RWPE2 (cell line): ENCODE results near the gene CLASP2.

ENCODE experiments used
- ATAC-seq: fragments of 200-7000 bp; cut with Tn5 transposase; 3 replicates; pipeline ENCODE4 v1.9.1; 2021; ENCODE audit warnings: low read depth
- DNase-seq: peaks from one replicate; pipeline ENCODE4 v3.0.0-alpha.2; 2020; ENCODE audit warnings: low spot score
- H3K27ac ChIP-seq: fragments of 450-650 bp; 2 replicates; pipeline ENCODE4 v1.5.1; 2017; ENCODE audit warnings: mild to moderate bottlenecking; ENCODE audit not compliant: poor library complexity, severe bottlenecking
- H3K27me3 ChIP-seq: fragments of 250-450 bp; sonication (Bioruptor Pico); 2 replicates; pipeline ENCODE4 v1.5.1; 2021; ENCODE audit warnings: mild to moderate bottlenecking, moderate library complexity; ENCODE audit not compliant: insufficient read depth, poor library complexity, severe bottlenecking
- H3K36me3 ChIP-seq: fragments of 250-450 bp; sonication (Bioruptor Pico); 2 replicates; pipeline ENCODE4 v1.5.1; 2020; ENCODE audit warnings: low read depth, mild to moderate bottlenecking, moderate library complexity
- H3K4me1 ChIP-seq: fragments of 250-450 bp; sonication (Bioruptor Pico); 2 replicates; pipeline ENCODE4 v1.5.1; 2021; ENCODE audit warnings: mild to moderate bottlenecking, moderate library complexity; ENCODE audit not compliant: insufficient read depth, poor library complexity, severe bottlenecking
- H3K4me3 ChIP-seq: fragments of 250-450 bp; sonication (Bioruptor Pico); 2 replicates; pipeline ENCODE4 v1.5.1; 2021; ENCODE audit warnings: mild to moderate bottlenecking, moderate library complexity; ENCODE audit not compliant: severe bottlenecking
- H3K9me3 ChIP-seq: fragments of 250-450 bp; sonication (Bioruptor Pico); 2 replicates; pipeline ENCODE4 v1.5.1; 2021; ENCODE audit warnings: mild to moderate bottlenecking, moderate library complexity; ENCODE audit not compliant: severe bottlenecking
- CTCF ChIP-seq: fragments of 450-650 bp; IDR thresholded peaks from one replicate; pipeline ENCODE4 v1.5.1; 2017; ENCODE audit warnings: mild to moderate bottlenecking, moderate library complexity; ENCODE audit not compliant: poor library complexity, severe bottlenecking

Gene CLASP2

GRCh38 chr3:33613041-33613440 is 105.0 kb downstream of the CLASP2 start:
- DNase-seq (no peak), ATAC-seq (no peak)
- Histone ChIP-seq H3K4me1 (no peaks in the 10 kb centered on the region), H3K36me3 (peaks cover 22% of the 10 kb centered on the region), H3K27ac (no peak overlapping the region), H3K9me3 (no peaks in the 10 kb centered on the region), H3K4me3 (no peak overlapping the region), H3K27me3 (no peaks in the 10 kb centered on the region)
- TF ChIP-seq CTCF = no peak

- DNase-seq = no peak
- no peak for ATAC-seq
- no peaks in the 10 kb centered on the region for H3K27me3 ChIP-seq
- H3K4me1 ChIP-seq = no peaks in the 10 kb centered on the region
- H3K36me3 ChIP-seq = peaks cover 26% of the 10 kb centered on the region
- H3K9me3 ChIP-seq = no peaks in the 10 kb centered on the region
- no peak overlapping the region for H3K4me3 ChIP-seq
- H3K27ac ChIP-seq = no peak overlapping the region
- TF ChIP-seq CTCF = no peak
Observed at GRCh38 chr3:33612607-33613006, 105.4 kb downstream of the CLASP2 start.

- DNase-seq (no peak), ATAC-seq (no peak)
- no peak overlapping the region for H3K4me3 ChIP-seq
- no peaks in the 10 kb centered on the region for H3K4me1 ChIP-seq
- no peaks in the 10 kb centered on the region for H3K9me3 ChIP-seq
- H3K27me3 ChIP-seq = no peaks in the 10 kb centered on the region
- TF ChIP-seq CTCF = no peak
- no peak overlapping the region for H3K27ac ChIP-seq
- peaks cover 67% of the 10 kb centered on the region for H3K36me3 ChIP-seq
Observed at GRCh38 chr3:33602829-33603228, 115.2 kb downstream of the CLASP2 start.

- no peaks in the 10 kb centered on the region for H3K27me3 ChIP-seq
- TF ChIP-seq CTCF = no peak
- no peak for ATAC-seq
- no peak overlapping the region for H3K4me3 ChIP-seq
- H3K9me3 ChIP-seq = no peaks in the 10 kb centered on the region
- no peaks in the 10 kb centered on the region for H3K4me1 ChIP-seq
- H3K27ac ChIP-seq = no peak overlapping the region
- no peak for DNase-seq
- peaks cover 19% of the 10 kb centered on the region for H3K36me3 ChIP-seq
Observed at GRCh38 chr3:33597257-33597689, 120.8 kb downstream of the CLASP2 start.

GRCh38 chr3:33592999-33593398 is 125.1 kb downstream of the CLASP2 start:
- no peaks in the 10 kb centered on the region for H3K27me3 ChIP-seq
- ATAC-seq (no peak), DNase-seq (no peak)
- peaks cover 35% of the 10 kb centered on the region for H3K36me3 ChIP-seq
- no peak overlapping the region for H3K27ac ChIP-seq
- H3K4me1 ChIP-seq = no peaks in the 10 kb centered on the region
- H3K4me3 ChIP-seq = no peak overlapping the region
- H3K9me3 ChIP-seq = no peaks in the 10 kb centered on the region
- no peak for TF ChIP-seq CTCF
